ENCODE measurements around the gene KLHL36.
"Not testable (repeated sequence)": the region's sequence is repeated elsewhere in the genome, so short reads cannot be mapped to it uniquely, and the experiment has no call there.

The KLHL36 gene

GRCh38 chr16:84689111-84689510 is 40.8 kb downstream of the KLHL36 start:
- Histone ChIP-seq H3K9ac (no peak overlapping the region), H3K79me2 (ENCODE audit: insufficient read depth, low read depth) (no peaks in the 10 kb centered on the region), H3K4me2 (no peak overlapping the region), H3K4me1 (ENCODE audit: low read depth, poor library complexity, severe bottlenecking) (no peaks in the 10 kb centered on the region), H3K36me3 (ENCODE audit: insufficient read depth) (no peaks in the 10 kb centered on the region), H4K20me1 (ENCODE audit: insufficient read depth) (no peaks in the 10 kb centered on the region), H2AFZ (ENCODE audit: low read depth) (no peak overlapping the region), H3K4me3 (IDR thresholded peaks at IDR 0.05; ENCODE audit: insufficient read depth, low read depth, low read length) (no peak overlapping the region), H3K27me3 (ENCODE audit: insufficient read depth, low read depth) (no peaks in the 10 kb centered on the region), H3K27ac (no peak overlapping the region)
- no peak for TF ChIP-seq CTCF (conservative IDR thresholded peaks at IDR 0.05; ENCODE audit: low read depth, low read length)

- Histone ChIP-seq H2AFZ (ENCODE audit: low read depth) (no peak overlapping the region), H3K27ac (no peak overlapping the region), H4K20me1 (ENCODE audit: insufficient read depth) (no peaks in the 10 kb centered on the region), H3K4me2 (no peak overlapping the region), H3K4me3 (IDR thresholded peaks at IDR 0.05; ENCODE audit: insufficient read depth, low read depth, low read length) (no peak overlapping the region), H3K9ac (no peak overlapping the region), H3K79me2 (ENCODE audit: insufficient read depth, low read depth) (no peaks in the 10 kb centered on the region), H3K36me3 (ENCODE audit: insufficient read depth) (no peaks in the 10 kb centered on the region), H3K27me3 (ENCODE audit: insufficient read depth, low read depth) (no peaks in the 10 kb centered on the region), H3K4me1 (ENCODE audit: low read depth, poor library complexity, severe bottlenecking) (no peaks in the 10 kb centered on the region)
- no peak for TF ChIP-seq CTCF (conservative IDR thresholded peaks at IDR 0.05; ENCODE audit: low read depth, low read length)
Observed at GRCh38 chr16:84690088-84690819, 41.9 kb downstream of the KLHL36 start.

GRCh38 chr16:84692451-84693214 is 44.3 kb downstream of the KLHL36 start:
- H3K9ac ChIP-seq = no peak overlapping the region
- H3K4me1 ChIP-seq (ENCODE audit: low read depth, poor library complexity, severe bottlenecking) = no peaks in the 10 kb centered on the region
- H3K79me2 ChIP-seq (ENCODE audit: insufficient read depth, low read depth) = no peaks in the 10 kb centered on the region
- no peak overlapping the region for H2AFZ ChIP-seq (ENCODE audit: low read depth)
- H3K36me3 ChIP-seq (ENCODE audit: insufficient read depth) = no peaks in the 10 kb centered on the region
- no peak overlapping the region for H3K27ac ChIP-seq
- H3K4me2 ChIP-seq = no peak overlapping the region
- TF ChIP-seq CTCF (conservative IDR thresholded peaks at IDR 0.05; ENCODE audit: low read depth, low read length) = no peak
- no peaks in the 10 kb centered on the region for H4K20me1 ChIP-seq (ENCODE audit: insufficient read depth)
- no peaks in the 10 kb centered on the region for H3K27me3 ChIP-seq (ENCODE audit: insufficient read depth, low read depth)
- no peak overlapping the region for H3K4me3 ChIP-seq (IDR thresholded peaks at IDR 0.05; ENCODE audit: insufficient read depth, low read depth, low read length)

GRCh38 chr16:84693869-84694268 is 45.6 kb downstream of the KLHL36 start:
- H2AFZ ChIP-seq (ENCODE audit: low read depth); H3K27ac ChIP-seq; H3K4me3 ChIP-seq (IDR thresholded peaks at IDR 0.05; ENCODE audit: insufficient read depth, low read depth, low read length); H3K79me2 ChIP-seq (ENCODE audit: insufficient read depth, low read depth); H4K20me1 ChIP-seq (ENCODE audit: insufficient read depth); H3K27me3 ChIP-seq (ENCODE audit: insufficient read depth, low read depth); H3K4me1 ChIP-seq (ENCODE audit: low read depth, poor library complexity, severe bottlenecking); H3K9ac ChIP-seq; H3K36me3 ChIP-seq (ENCODE audit: insufficient read depth); H3K4me2 ChIP-seq: not testable (repeated sequence)

- Histone ChIP-seq H3K27ac (no peak overlapping the region), H3K36me3 (ENCODE audit: insufficient read depth) (no peaks in the 10 kb centered on the region), H4K20me1 (ENCODE audit: insufficient read depth) (no peaks in the 10 kb centered on the region), H3K79me2 (ENCODE audit: insufficient read depth, low read depth) (no peaks in the 10 kb centered on the region), H3K4me2 (no peak overlapping the region), H3K27me3 (ENCODE audit: insufficient read depth, low read depth) (no peaks in the 10 kb centered on the region), H3K9ac (no peak overlapping the region), H2AFZ (ENCODE audit: low read depth) (no peak overlapping the region), H3K4me3 (IDR thresholded peaks at IDR 0.05; ENCODE audit: insufficient read depth, low read depth, low read length) (no peak overlapping the region), H3K4me1 (ENCODE audit: low read depth, poor library complexity, severe bottlenecking) (peaks cover 4% of the 10 kb centered on the region)
- TF ChIP-seq CTCF (conservative IDR thresholded peaks at IDR 0.05; ENCODE audit: low read depth, low read length) = no peak
Observed at GRCh38 chr16:84694980-84695379, 46.7 kb downstream of the KLHL36 start.
